ENCODE results near the gene SLC25A10.
"Not testable (repeated sequence)": the region's sequence is repeated elsewhere in the genome, so short reads cannot be mapped to it uniquely, and the experiment has no call there.

Gene SLC25A10

GRCh38 chr17:81672954-81673353 is 39.1 kb upstream of the SLC25A10 start:
- H3K9ac ChIP-seq: peak overlapping the region in 10 of 11 experiments; percentile 2 to 77 (median 48); a peak in 11 of 22 replicates
- H3K4me1 ChIP-seq: peaks cover 23 to 77% (median 69%) of the 10 kb centered on the region in 10 experiments
- H4K20me1 ChIP-seq: peaks cover 0 to 96% (median 68%) of the 10 kb centered on the region in 11 experiments; a peak in 17 of 22 replicates
- H3K36me3 ChIP-seq: peaks cover 68 to 77% (median 73%) of the 10 kb centered on the region in 11 experiments
- H3K4me2 ChIP-seq: peak overlapping the region in 4 of 11 experiments; percentile 4 to 97 (median 80); a peak in 5 of 22 replicates
- TF ChIP-seq Cebpa-rat (IDR thresholded peaks at IDR 0.05): no peak
- H3K27ac ChIP-seq: peak overlapping the region in 1 of 11 experiments; percentile 35; a peak in 2 of 22 replicates
- H3K4me3 ChIP-seq: no peak overlapping the region
- no peaks in the 10 kb centered on the region for H3K27me3 ChIP-seq
- no peaks in the 10 kb centered on the region for H3K9me3 ChIP-seq (replicated peaks in 1 of 11)

DNA sequence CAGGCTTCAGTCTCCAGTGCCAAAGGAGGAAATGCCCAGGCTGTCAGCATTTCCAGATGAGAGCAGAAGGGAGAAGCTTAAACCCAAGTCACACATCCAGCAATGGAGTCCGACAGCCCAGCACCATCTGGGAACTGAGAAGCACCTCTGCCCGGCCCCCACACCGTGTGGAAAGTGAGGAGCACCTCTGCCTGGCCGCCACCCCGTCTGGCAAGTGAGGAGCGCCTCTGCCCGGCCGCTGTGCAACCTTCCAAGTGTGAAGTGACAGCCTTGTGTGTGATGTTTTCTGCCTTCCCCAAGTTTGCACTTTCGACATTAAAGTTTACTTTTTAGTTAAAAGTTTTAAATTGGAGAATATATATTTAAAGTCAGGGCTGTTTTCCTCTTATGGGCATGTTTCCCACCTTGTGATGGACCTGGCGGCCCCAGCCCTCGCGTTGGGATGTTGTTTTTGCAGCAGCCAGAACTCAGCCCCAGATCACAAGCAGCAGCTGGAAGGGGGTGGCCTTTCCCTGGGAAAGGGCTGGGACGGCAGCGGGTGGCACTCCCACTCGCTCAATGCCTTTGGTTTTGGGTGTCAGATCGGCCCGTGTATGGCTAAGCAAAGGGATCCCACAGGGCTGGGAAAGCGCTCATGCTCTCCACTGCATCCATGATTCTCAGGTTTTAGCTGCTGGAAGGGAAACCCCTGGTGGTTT is 38.4 kb upstream of the SLC25A10 start:
- no peak for TF ChIP-seq Cebpa-rat (IDR thresholded peaks at IDR 0.05)
- peak overlapping the region in 3 of 11 experiments; percentile 35 to 64 (median 40); a peak in 3 of 22 replicates for H3K27ac ChIP-seq
- H3K36me3 ChIP-seq: peaks cover 62 to 72% (median 67%) of the 10 kb centered on the region in 11 experiments

DNA sequence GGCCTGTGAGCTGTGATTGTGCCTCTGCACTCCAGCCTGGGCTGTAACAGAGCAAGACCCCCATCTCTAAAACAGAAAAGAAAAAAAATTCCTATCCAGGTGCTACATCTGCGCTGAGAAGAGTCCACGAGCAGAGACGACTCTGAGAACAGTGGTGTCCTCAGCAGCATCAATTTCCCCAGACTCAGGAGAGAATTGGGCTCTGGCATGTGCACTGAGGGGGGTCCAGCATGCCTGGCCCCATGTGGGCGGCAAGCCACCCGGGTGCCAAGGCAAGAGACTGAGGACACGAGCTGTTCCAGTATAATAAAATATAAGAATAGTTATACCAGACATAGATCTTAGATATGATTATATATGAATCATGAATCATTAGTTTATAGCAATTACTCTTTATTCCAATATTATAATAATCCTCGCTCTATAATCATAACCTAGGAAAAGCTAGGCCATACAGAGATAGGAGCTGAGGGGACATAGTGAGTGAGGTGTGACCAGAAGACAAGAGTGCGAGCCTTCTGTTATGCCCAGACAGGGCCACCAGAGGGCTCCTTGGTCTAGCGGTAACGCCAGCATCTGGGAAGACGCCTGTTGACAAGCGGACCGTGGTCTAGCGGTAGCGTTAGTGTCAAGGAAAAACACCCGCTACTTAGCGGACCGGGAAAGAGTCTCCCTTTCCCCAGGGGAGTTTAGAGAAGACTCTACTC is 36.4 kb upstream of the SLC25A10 start:
- H3K4me2 ChIP-seq: peak overlapping the region; percentile 54 to 97 (median 67)
- peaks cover 9 to 81% (median 59%) of the 10 kb centered on the region in 10 experiments for H3K4me1 ChIP-seq
- H4K20me1 ChIP-seq: peaks cover 0 to 92% (median 59%) of the 10 kb centered on the region in 11 experiments; a peak in 17 of 22 replicates
- H3K4me3 ChIP-seq: peak overlapping the region in 3 of 10 experiments; percentile 33 to 51 (median 39); a peak in 5 of 20 replicates
- H3K9ac ChIP-seq: peak overlapping the region in 8 of 11 experiments; percentile 31 to 77 (median 58); a peak in 16 of 22 replicates
- H3K9me3 ChIP-seq (replicated peaks in 1 of 11); H3K27me3 ChIP-seq: not testable (repeated sequence)
- H3K27ac ChIP-seq: peak overlapping the region in 8 of 11 experiments; percentile 10 to 66 (median 36); a peak in 9 of 22 replicates
- H3K36me3 ChIP-seq: peaks cover 47 to 69% (median 58%) of the 10 kb centered on the region in 11 experiments

More for the DNA sequence above, 38.4 kb upstream of the SLC25A10 start:
- Histone ChIP-seq H3K27me3 (no peaks in the 10 kb centered on the region), H3K9me3 (replicated peaks in 1 of 11) (no peaks in the 10 kb centered on the region), H3K9ac (peak overlapping the region in 10 of 11 experiments; percentile 2 to 77 (median 45); a peak in 12 of 22 replicates), H3K4me3 (no peak overlapping the region), H3K4me1 (peaks cover 15 to 73% (median 62%) of the 10 kb centered on the region in 10 experiments), H3K4me2 (peak overlapping the region in 6 of 11 experiments; percentile 38 to 97 (median 79); a peak in 13 of 22 replicates), H4K20me1 (peaks cover 0 to 90% (median 63%) of the 10 kb centered on the region in 11 experiments; a peak in 17 of 22 replicates)

DNA sequence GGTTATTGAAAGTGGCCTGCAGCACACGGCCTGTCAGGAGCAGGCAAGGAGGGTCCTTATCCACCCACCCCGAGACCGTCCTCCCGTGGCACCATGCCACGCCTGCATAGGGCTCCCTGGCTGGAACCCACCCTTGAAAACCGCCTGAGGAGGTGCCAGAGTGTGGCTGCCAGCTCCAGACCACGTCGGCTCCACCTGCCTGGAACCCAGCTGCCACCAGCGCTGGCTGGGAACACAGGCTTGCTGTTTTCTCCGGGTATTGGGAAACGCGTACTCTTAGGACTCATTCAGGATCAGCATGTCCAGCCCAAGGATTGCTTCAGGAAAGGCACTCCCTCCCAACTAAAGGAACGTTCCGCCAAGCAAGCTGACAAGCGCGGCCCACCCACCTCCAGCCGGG is 35.2 kb upstream of the SLC25A10 start:
- Histone ChIP-seq H3K27ac (peak overlapping the region in 8 of 11 experiments; percentile 4 to 67 (median 44); a peak in 9 of 22 replicates), H3K36me3 (peaks cover 35 to 69% (median 54%) of the 10 kb centered on the region in 11 experiments), H3K4me2 (peak overlapping the region; percentile 54 to 97 (median 67); a peak in 21 of 22 replicates), H3K9me3 (replicated peaks in 1 of 11) (no peaks in the 10 kb centered on the region), H4K20me1 (peaks cover 0 to 92% (median 60%) of the 10 kb centered on the region in 11 experiments; a peak in 17 of 22 replicates), H3K4me3 (no peak overlapping the region), H3K9ac (peak overlapping the region in 9 of 11 experiments; percentile 20 to 77 (median 35); a peak in 12 of 22 replicates), H3K4me1 (peaks cover 15 to 93% (median 70%) of the 10 kb centered on the region in 10 experiments), H3K27me3 (no peaks in the 10 kb centered on the region)
- TF ChIP-seq Cebpa-rat (IDR thresholded peaks at IDR 0.05): no peak

- no peak overlapping the region for H3K4me3 ChIP-seq
- peak overlapping the region in 5 of 11 experiments; percentile 86 to 99 (median 91); a peak in 9 of 22 replicates for H3K4me2 ChIP-seq
- H3K4me1 ChIP-seq: peaks cover 32 to 80% (median 64%) of the 10 kb centered on the region in 10 experiments
- H3K9me3 ChIP-seq (replicated peaks in 1 of 11): no peaks in the 10 kb centered on the region
- H3K9ac ChIP-seq: peak overlapping the region in 4 of 11 experiments; percentile 3 to 47 (median 22); a peak in 2 of 22 replicates
- no peaks in the 10 kb centered on the region for H3K27me3 ChIP-seq
- TF ChIP-seq Cebpa-rat (IDR thresholded peaks at IDR 0.05): no peak
- H3K27ac ChIP-seq: peak overlapping the region in 2 of 11 experiments; percentile 22 to 95; a peak in 2 of 22 replicates
- peaks cover 8 to 82% (median 49%) of the 10 kb centered on the region in 11 experiments; a peak in 21 of 22 replicates for H4K20me1 ChIP-seq
- H3K36me3 ChIP-seq: peaks cover 2 to 42% (median 21%) of the 10 kb centered on the region in 11 experiments; a peak in 18 of 22 replicates
Observed at GRCh38 chr17:81680150-81680549, 31.9 kb upstream of the SLC25A10 start.

- Histone ChIP-seq H3K27me3 (no peaks in the 10 kb centered on the region), H3K4me1 (peaks cover 35 to 79% (median 59%) of the 10 kb centered on the region in 10 experiments), H3K36me3 (peaks cover 15 to 52% (median 34%) of the 10 kb centered on the region in 11 experiments), H3K4me3 (peak overlapping the region in 8 of 10 experiments; percentile 92 to 100 (median 98); a peak in 14 of 20 replicates), H4K20me1 (peaks cover 23 to 87% (median 58%) of the 10 kb centered on the region in 11 experiments; a peak in 21 of 22 replicates), H3K9me3 (replicated peaks in 1 of 11) (no peaks in the 10 kb centered on the region), H3K4me2 (peak overlapping the region; percentile 86 to 99 (median 92)), H3K9ac (peak overlapping the region; percentile 91 to 98 (median 97); a peak in 20 of 22 replicates), H3K27ac (peak overlapping the region in 7 of 11 experiments; percentile 21 to 95 (median 92); a peak in 11 of 22 replicates)
- no peak for TF ChIP-seq Cebpa-rat (IDR thresholded peaks at IDR 0.05)
Observed at GRCh38 chr17:81681672-81682071, 30.4 kb upstream of the SLC25A10 start.

DNA sequence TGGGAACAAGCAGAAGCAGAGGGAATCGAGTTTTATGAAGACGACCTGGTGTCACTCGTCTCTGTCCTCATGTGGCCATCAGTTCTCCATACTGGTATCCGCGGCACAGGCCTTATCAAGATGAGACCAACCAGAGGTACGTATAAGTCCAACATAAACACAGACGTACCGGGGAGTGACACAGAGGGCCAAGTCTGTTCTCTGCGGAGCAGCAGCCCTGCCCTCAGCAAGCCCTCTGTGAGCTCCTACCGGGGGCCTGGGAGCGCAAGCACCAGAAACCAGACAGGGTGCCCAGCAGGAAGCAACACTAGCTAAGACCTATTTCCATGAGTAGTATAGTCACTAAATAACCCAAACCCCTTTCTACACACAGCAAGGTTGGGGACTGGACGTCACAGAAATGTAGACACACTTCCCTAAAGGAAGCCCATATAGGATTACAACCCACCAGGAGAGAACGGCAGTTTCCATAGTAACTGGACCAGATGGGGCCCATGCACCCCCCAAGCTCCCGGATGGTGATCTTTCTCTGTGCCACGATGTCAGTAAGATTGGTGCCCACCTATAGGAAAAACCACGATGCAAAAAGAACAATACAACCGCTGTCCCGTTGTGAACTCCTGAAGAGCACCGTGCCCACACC is 29.4 kb upstream of the SLC25A10 start:
- peak overlapping the region; percentile 86 to 99 (median 92) for H3K4me2 ChIP-seq
- no peaks in the 10 kb centered on the region for H3K9me3 ChIP-seq (replicated peaks in 1 of 11)
- H3K4me1 ChIP-seq: peaks cover 33 to 69% (median 50%) of the 10 kb centered on the region in 10 experiments
- H3K36me3 ChIP-seq: peaks cover 25 to 62% (median 44%) of the 10 kb centered on the region in 11 experiments
- peak overlapping the region; percentile 91 to 98 (median 97) for H3K9ac ChIP-seq
- peak overlapping the region; percentile 92 to 100 (median 98) for H3K4me3 ChIP-seq
- no peak for TF ChIP-seq Cebpa-rat (IDR thresholded peaks at IDR 0.05)
- H4K20me1 ChIP-seq: peaks cover 33 to 87% (median 67%) of the 10 kb centered on the region in 11 experiments; a peak in 21 of 22 replicates
- H3K27me3 ChIP-seq: no peaks in the 10 kb centered on the region
- peak overlapping the region; percentile 70 to 98 (median 92) for H3K27ac ChIP-seq

- no peaks in the 10 kb centered on the region for H3K9me3 ChIP-seq (replicated peaks in 1 of 11)
- peak overlapping the region; percentile 86 to 99 (median 92) for H3K4me2 ChIP-seq
- no peak for TF ChIP-seq Cebpa-rat (IDR thresholded peaks at IDR 0.05)
- H3K27me3 ChIP-seq: no peaks in the 10 kb centered on the region
- H4K20me1 ChIP-seq: peaks cover 38 to 89% (median 72%) of the 10 kb centered on the region in 11 experiments; a peak in 21 of 22 replicates
- peaks cover 30 to 67% (median 50%) of the 10 kb centered on the region in 11 experiments for H3K36me3 ChIP-seq
- peaks cover 33 to 65% (median 50%) of the 10 kb centered on the region in 10 experiments for H3K4me1 ChIP-seq
- peak overlapping the region; percentile 70 to 98 (median 92) for H3K27ac ChIP-seq
- H3K4me3 ChIP-seq: peak overlapping the region; percentile 92 to 100 (median 98)
- H3K9ac ChIP-seq: peak overlapping the region; percentile 91 to 98 (median 97)
Observed at GRCh38 chr17:81683208-81683583, 28.9 kb upstream of the SLC25A10 start.

Data from BLaER1 treated with 17β-estradiol and CSF1 and Interleukin-3, amounts not matched to agents 10 nM and 100 nM (cell line).